Body of pancreas (tissue), 4 donors: Measurements from ENCODE around the gene GFOD1. TPM values are rescaled to one million over a fixed set of nuclear protein-coding genes. Genes with fewer than 3 reads are reported as not detected.

Source experiments
- ATAC-seq: fragments of 150-250 bp; one replicate; pipeline ENCODE4 v1.9.1; 2016
- DNase-seq, 4 donors: peaks; one replicate each; pipeline ENCODE4 v3.0.0-alpha.2; 2019
- H3K27ac ChIP-seq, 4 donors: fragments of 200-600 bp; sonication (generic); 1 replicate in 3 of 4; 2 replicates in 1 of 4; pipeline versions ENCODE4 v1.5.1 to v1.6.1; 2016 to 2019; ENCODE audit warnings: mild to moderate bottlenecking in 1 of 4, mixed read lengths in 1 of 4, moderate library complexity in 1 of 4
- H3K27me3 ChIP-seq, 2 donors: fragments of 200-600 bp; sonication (generic); one replicate each; pipeline ENCODE4 v1.6.0; 2016; ENCODE audit warnings: mild to moderate bottlenecking in 1 of 2
- H3K36me3 ChIP-seq, 2 donors: fragments of 200-600 bp; sonication (generic); replicated peaks in 1 of 2; 2 replicates each; pipeline ENCODE4 v1.5.1; 2016; ENCODE audit warnings: low read depth in 2 of 2; ENCODE audit not compliant: insufficient read depth in 1 of 2
- H3K4me1 ChIP-seq: fragments of 200-600 bp; sonication (generic); one replicate; pipeline ENCODE4 v1.6.0; 2016
- H3K4me3 ChIP-seq, 2 donors: fragments of 200-600 bp; sonication (generic); 1 replicate in 1 of 2; 2 replicates in 1 of 2; pipeline ENCODE4 v1.5.1; 2016 to 2019
- H3K9me3 ChIP-seq, 3 donors: fragments of 200-600 bp; sonication (generic); 1 replicate in 2 of 3; 2 replicates in 1 of 3; pipeline ENCODE4 v1.5.1; 2016
- POLR2A ChIP-seq, 3 donors: fragments of 450-650 bp; IDR thresholded peaks; one replicate each; pipeline ENCODE4 v1.6.1; 2016; ENCODE audit warnings: antibody characterized with exemption in 3 of 3, mild to moderate bottlenecking in 2 of 3
- WGBS, 2 donors: methylation state at CpG; one replicate each; pipeline ENCODE4 v1.1.5; 2017; 5-methylcytosine and 5-hydroxymethylcytosine counted together
- intact Hi-C: fragments of 100-400 bp; cut with DNase I; formaldehyde crosslinking; loops from one replicate; pipeline ENCODE4 v1.15.1; 2023
- total RNA-seq, 2 donors: library from RNA; depleted of rRNA; stranded (reverse); fragments of >200 nt; gene quantifications; one replicate each; pipeline ENCODE4 v1.1.0, GENCODE V29; 2016
- TF ChIP-seq, protein P1 (sequence below), 7 experiments: fragments of 450-650 bp in 4 of 7; fragments of 200-600 bp in 3 of 7; sonication (generic) in 3 of 7; IDR thresholded peaks; one replicate each; pipeline ENCODE4 v1.5.1; 2016 to 2019; ENCODE audit warnings: antibody characterized with exemption in 7 of 7

GFOD1 gene
- total RNA-seq, 2 donors from 2014 or later: 4.3 to 5.2 TPM

DNA sequence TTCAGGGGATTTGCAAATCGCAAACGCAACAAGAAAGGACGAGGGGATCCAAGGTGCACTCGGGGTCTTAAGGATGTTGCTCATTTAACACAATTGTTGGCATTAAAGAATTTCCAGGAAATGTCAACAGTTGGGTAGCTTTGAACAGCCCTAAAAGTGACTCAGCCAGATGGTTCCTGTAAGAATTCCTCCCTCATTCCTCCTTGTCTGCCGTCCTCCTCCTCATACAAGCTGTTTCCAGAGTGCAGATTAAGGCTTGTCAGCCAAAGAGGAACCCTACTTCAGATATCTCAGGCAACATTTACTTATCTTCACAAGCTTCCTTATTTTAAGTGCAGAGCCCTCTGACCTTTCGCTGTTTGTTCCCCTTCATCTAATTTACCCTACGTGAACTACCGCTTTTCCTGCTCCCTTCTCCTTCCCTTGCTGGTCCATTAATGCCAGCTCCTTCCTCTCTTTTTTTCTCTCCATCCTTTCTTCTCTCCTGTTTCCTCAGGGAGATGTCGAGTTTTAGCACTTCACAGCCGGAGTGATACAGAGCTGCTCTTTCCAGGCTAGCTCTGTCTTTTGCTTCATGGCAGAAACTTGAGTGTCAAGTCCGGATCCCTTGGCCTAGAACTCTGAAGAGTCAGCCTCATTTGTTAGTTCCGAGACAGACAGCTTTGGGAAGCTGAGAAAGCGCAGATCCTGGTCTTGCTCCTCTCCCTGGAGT lies 132.9 kb downstream of the GFOD1 start:
- TF ChIP-seq, protein P1, sequence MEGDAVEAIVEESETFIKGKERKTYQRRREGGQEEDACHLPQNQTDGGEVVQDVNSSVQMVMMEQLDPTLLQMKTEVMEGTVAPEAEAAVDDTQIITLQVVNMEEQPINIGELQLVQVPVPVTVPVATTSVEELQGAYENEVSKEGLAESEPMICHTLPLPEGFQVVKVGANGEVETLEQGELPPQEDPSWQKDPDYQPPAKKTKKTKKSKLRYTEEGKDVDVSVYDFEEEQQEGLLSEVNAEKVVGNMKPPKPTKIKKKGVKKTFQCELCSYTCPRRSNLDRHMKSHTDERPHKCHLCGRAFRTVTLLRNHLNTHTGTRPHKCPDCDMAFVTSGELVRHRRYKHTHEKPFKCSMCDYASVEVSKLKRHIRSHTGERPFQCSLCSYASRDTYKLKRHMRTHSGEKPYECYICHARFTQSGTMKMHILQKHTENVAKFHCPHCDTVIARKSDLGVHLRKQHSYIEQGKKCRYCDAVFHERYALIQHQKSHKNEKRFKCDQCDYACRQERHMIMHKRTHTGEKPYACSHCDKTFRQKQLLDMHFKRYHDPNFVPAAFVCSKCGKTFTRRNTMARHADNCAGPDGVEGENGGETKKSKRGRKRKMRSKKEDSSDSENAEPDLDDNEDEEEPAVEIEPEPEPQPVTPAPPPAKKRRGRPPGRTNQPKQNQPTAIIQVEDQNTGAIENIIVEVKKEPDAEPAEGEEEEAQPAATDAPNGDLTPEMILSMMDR (IDR thresholded peaks at IDR 0.05): no peak
- no peak for TF ChIP-seq POLR2A (IDR thresholded peaks at IDR 0.05)
- no peak overlapping the region for H3K27ac ChIP-seq
- no peaks in the 10 kb centered on the region for H3K27me3 ChIP-seq
- no peak overlapping the region for H3K4me3 ChIP-seq
- ATAC-seq (no peak), DNase-seq (no peak)
- WGBS, 2 donors: 71 to 78% methylated on average over 13 of the region's 13 CpGs
- H3K9me3 ChIP-seq: no peaks in the 10 kb centered on the region
- no peaks in the 10 kb centered on the region for H3K36me3 ChIP-seq
- intact Hi-C loops: no loop called here
- no peaks in the 10 kb centered on the region for H3K4me1 ChIP-seq

DNA sequence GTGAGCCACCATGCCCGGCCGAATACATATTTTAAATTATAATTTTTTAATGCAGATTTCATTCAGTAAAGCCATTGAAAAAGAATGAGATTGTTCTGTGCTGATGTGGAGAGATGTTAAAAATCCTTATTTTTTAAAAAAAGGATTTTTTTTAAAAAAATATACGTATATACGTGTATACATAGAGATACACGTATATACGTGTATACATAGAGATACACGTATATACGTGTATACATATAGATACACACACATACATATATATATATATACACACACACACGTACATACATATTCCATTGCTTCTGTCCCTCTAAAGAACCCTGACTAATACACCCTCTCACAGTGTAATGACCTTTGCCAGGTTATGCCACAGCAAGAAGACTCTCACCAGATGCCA lies 135.2 kb downstream of the GFOD1 start:
- no peak for ATAC-seq
- intact Hi-C loops: no loop called here
- WGBS, 2 donors: 84 to 89% methylated on average over 9 of the region's 9 CpGs
- Histone ChIP-seq H3K4me1 (no peaks in the 10 kb centered on the region), H3K27me3 (no peaks in the 10 kb centered on the region), H3K27ac (no peak overlapping the region), H3K9me3 (no peaks in the 10 kb centered on the region), H3K36me3 (no peaks in the 10 kb centered on the region), H3K4me3 (no peak overlapping the region)
- TF ChIP-seq POLR2A (IDR thresholded peaks at IDR 0.05): no peak
- TF ChIP-seq, protein P1 (IDR thresholded peaks at IDR 0.05): no peak
- DNase-seq: no peak

DNA sequence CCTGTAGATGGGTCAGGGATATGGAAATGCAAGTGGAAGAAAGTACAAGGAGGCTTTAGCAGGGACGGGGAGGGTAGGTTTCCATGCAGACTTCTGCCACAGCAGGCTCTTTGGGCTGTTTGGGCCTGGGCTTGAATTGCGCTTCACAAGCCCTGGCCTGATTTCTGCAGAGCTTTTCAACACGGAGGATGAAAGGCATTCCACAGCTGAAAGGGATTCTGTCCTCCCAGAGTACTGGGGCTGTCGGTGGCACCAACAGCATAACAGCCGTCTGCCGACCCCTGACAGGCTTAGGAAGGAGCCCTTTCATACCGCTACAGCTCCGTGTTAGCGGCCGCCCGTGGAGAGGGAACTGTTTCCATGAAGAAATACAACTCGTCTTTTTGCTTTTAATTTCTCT lies 136.1 kb downstream of the GFOD1 start:
- no peak for DNase-seq
- H3K4me3 ChIP-seq: no peak overlapping the region
- H3K27ac ChIP-seq: no peak overlapping the region
- intact Hi-C loops: no loop called here
- H3K36me3 ChIP-seq: no peaks in the 10 kb centered on the region
- 72 to 75% methylated on average over 12 of the region's 12 CpGs for WGBS, 2 donors
- no peaks in the 10 kb centered on the region for H3K9me3 ChIP-seq
- no peaks in the 10 kb centered on the region for H3K27me3 ChIP-seq
- no peak for ATAC-seq
- TF ChIP-seq, protein P1 (IDR thresholded peaks at IDR 0.05): no peak
- TF ChIP-seq POLR2A (IDR thresholded peaks at IDR 0.05): no peak
- H3K4me1 ChIP-seq: no peaks in the 10 kb centered on the region

DNA sequence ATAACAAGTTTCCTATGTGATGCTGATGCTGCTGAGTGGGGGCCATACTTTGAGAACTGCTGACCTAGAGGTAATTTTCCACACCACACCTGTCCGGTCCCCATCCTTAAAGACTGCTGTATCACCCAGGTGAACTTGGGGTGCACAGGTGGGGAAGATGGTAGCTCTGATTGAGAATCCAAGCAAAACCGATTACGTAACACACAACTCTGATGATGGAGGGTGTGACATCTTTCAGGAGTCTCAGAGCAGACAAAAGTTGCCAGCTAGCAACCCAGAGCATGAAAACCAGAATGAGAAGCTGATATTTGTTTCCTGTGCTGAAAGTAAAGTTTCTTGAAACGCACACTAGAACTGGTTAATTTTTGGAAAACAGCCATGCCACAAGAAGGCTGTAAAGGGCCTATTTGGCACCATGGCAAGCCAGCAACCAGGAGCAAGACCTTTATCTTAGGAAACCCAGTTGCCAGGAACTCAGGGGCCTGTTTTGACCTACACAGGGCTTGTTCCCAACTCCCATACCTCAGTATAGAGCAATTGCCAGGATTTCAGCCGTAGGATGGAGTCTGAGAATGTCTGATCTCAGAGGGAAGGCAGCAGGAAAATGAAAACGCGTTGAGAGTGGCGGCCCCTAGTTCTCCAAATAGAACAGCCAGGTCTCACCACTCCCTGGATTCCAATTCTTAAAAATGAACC lies 137.4 kb downstream of the GFOD1 start:
- TF ChIP-seq, protein P1 (IDR thresholded peaks at IDR 0.05): no peak
- no peak for TF ChIP-seq POLR2A (IDR thresholded peaks at IDR 0.05)
- DNase-seq (no peak), ATAC-seq (no peak)
- Histone ChIP-seq H3K27ac (no peak overlapping the region), H3K4me1 (no peaks in the 10 kb centered on the region), H3K27me3 (no peaks in the 10 kb centered on the region), H3K9me3 (no peaks in the 10 kb centered on the region), H3K36me3 (no peaks in the 10 kb centered on the region), H3K4me3 (no peak overlapping the region)
- intact Hi-C loops: no loop called here
- 88 to 89% methylated on average over 8 of the region's 8 CpGs for WGBS, 2 donors
